Loucy (cell line): ENCODE measurements around the gene UNC93A.

Source experiments
- EZH2phosphoT487 ChIP-seq: fragments of 200-600 bp; IDR thresholded peaks from 2 replicates; pipeline ENCODE4 v1.6.1; 2018; ENCODE audit warnings: antibody characterized with exemption, mild to moderate bottlenecking, moderate library complexity, borderline replicate concordance
- TF ChIP-seq, protein P1 (sequence below): fragments of 200-600 bp; sonication (generic); conservative IDR thresholded peaks from 2 replicates; pipeline ENCODE4 v1.5.1; 2014; ENCODE audit warnings: mild to moderate bottlenecking, antibody characterized with exemption, low read length

DNA sequence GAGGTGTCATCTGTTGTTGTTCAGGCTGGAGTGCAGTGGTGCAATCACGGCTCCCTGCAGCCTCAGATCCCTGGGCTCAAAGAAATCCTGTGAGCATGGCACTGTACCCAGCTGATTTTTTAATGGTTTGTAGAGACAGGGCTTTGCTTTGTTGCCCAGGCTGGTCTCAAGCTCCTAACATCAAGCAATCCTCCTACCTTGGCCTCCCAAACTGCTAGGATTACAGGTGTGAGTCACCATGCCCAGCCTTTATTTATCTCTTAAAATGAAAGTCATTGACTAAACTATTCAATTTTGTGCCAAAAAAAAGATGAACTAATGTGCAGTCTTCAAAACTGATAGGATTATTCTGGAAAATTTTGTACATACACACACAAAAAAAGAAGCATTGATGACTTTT is 38.8 kb upstream of the UNC93A start:
- TF ChIP-seq, protein P1, sequence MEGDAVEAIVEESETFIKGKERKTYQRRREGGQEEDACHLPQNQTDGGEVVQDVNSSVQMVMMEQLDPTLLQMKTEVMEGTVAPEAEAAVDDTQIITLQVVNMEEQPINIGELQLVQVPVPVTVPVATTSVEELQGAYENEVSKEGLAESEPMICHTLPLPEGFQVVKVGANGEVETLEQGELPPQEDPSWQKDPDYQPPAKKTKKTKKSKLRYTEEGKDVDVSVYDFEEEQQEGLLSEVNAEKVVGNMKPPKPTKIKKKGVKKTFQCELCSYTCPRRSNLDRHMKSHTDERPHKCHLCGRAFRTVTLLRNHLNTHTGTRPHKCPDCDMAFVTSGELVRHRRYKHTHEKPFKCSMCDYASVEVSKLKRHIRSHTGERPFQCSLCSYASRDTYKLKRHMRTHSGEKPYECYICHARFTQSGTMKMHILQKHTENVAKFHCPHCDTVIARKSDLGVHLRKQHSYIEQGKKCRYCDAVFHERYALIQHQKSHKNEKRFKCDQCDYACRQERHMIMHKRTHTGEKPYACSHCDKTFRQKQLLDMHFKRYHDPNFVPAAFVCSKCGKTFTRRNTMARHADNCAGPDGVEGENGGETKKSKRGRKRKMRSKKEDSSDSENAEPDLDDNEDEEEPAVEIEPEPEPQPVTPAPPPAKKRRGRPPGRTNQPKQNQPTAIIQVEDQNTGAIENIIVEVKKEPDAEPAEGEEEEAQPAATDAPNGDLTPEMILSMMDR = no peak
- no peak for TF ChIP-seq EZH2phosphoT487
